Measurements from ENCODE around the gene RCBTB2.
"Not testable (repeated sequence)": the region's sequence is repeated elsewhere in the genome, so short reads cannot be mapped to it uniquely, and the experiment has no call there.

GRCh38 chr13:48451196-48451595 is 81.7 kb downstream of the RCBTB2 start:
- not testable (repeated sequence) for TF ChIP-seq EP300, CTCF, POLR2A, POLR2AphosphoS5 (IDR thresholded peaks at IDR 0.05)
